HEK293 (cell line): ENCODE data around the gene WDFY2.

Experiments used
- BCL11A ChIP-seq: fragments of 450-650 bp; formaldehyde crosslinking; IDR thresholded peaks from 2 replicates; pipeline ENCODE4 v1.5.1; 2016; ENCODE audit warnings: low read depth, missing biosample characterization, missing genetic modification characterization
- BCL6B ChIP-seq: fragments of 450-650 bp; formaldehyde crosslinking; IDR thresholded peaks from 2 replicates; pipeline ENCODE4 v1.5.1; 2017; ENCODE audit warnings: missing biosample characterization, missing genetic modification characterization
- EGR2 ChIP-seq: fragments of 450-650 bp; formaldehyde crosslinking; IDR thresholded peaks from 2 replicates; pipeline ENCODE4 v1.5.1; 2016; ENCODE audit warnings: low read depth, missing biosample characterization, missing genetic modification characterization
- GLIS1 ChIP-seq: fragments of 450-650 bp; formaldehyde crosslinking; IDR thresholded peaks from 2 replicates; pipeline ENCODE4 v1.5.1; 2016; ENCODE audit warnings: missing biosample characterization, missing genetic modification characterization
- KLF10 ChIP-seq: fragments of 450-650 bp; IDR thresholded peaks from 2 replicates; pipeline ENCODE4 v1.5.1; 2018; ENCODE audit warnings: missing biosample characterization, mild to moderate bottlenecking, missing genetic modification characterization
- PATZ1 ChIP-seq: fragments of 450-650 bp; formaldehyde crosslinking; IDR thresholded peaks from 2 replicates; pipeline ENCODE4 v1.5.1; 2016; ENCODE audit warnings: missing biosample characterization, missing genetic modification characterization
- PRDM1 ChIP-seq: fragments of 450-650 bp; formaldehyde crosslinking; IDR thresholded peaks from 2 replicates; pipeline ENCODE4; 2016; ENCODE audit warnings: missing biosample characterization, missing genetic modification characterization
- PRDM4 ChIP-seq: fragments of 450-650 bp; formaldehyde crosslinking; IDR thresholded peaks from 2 replicates; pipeline ENCODE4 v1.5.1; 2017; ENCODE audit warnings: missing biosample characterization, missing genetic modification characterization
- TRIM28 ChIP-seq: IDR thresholded peaks from 2 replicates; pipeline ENCODE4 v1.6.1; 2011; ENCODE audit warnings: low read length, control low read depth, borderline replicate concordance
- YY1 ChIP-seq: fragments of 450-650 bp; formaldehyde crosslinking; IDR thresholded peaks from 2 replicates; pipeline ENCODE4 v1.5.1; 2018; ENCODE audit warnings: missing biosample characterization, missing genetic modification characterization
- YY2 ChIP-seq: fragments of 450-650 bp; formaldehyde crosslinking; IDR thresholded peaks from 2 replicates; pipeline ENCODE4 v1.5.1; 2016; ENCODE audit warnings: missing biosample characterization, missing genetic modification characterization
- ZBTB11 ChIP-seq: fragments of 450-650 bp; formaldehyde crosslinking; conservative IDR thresholded peaks from 2 replicates; pipeline ENCODE4 v1.5.1; 2016; ENCODE audit warnings: low read depth, missing biosample characterization, missing genetic modification characterization
- ZEB2 ChIP-seq: fragments of 450-650 bp; formaldehyde crosslinking; IDR thresholded peaks from 2 replicates; pipeline ENCODE4 v1.5.1; 2016; ENCODE audit warnings: missing biosample characterization, missing genetic modification characterization
- ZNF112 ChIP-seq: fragments of 450-650 bp; formaldehyde crosslinking; IDR thresholded peaks from 2 replicates; pipeline ENCODE4 v1.5.0; 2017; ENCODE audit warnings: missing biosample characterization, missing genetic modification characterization
- ZNF169 ChIP-seq: fragments of 450-650 bp; formaldehyde crosslinking; IDR thresholded peaks from 2 replicates; pipeline ENCODE4 v1.5.1; 2016; ENCODE audit warnings: missing biosample characterization, missing genetic modification characterization
- ZNF214 ChIP-seq: fragments of 450-650 bp; formaldehyde crosslinking; IDR thresholded peaks from 2 replicates; pipeline ENCODE4 v1.5.1; 2017; ENCODE audit warnings: missing biosample characterization, mild to moderate bottlenecking, missing genetic modification characterization, borderline replicate concordance
- ZNF37A ChIP-seq: fragments of 450-650 bp; IDR thresholded peaks from 2 replicates; pipeline ENCODE4 v1.5.1; 2018; ENCODE audit warnings: missing biosample characterization, missing genetic modification characterization
- ZNF449 ChIP-seq: fragments of 450-650 bp; formaldehyde crosslinking; IDR thresholded peaks from 2 replicates; pipeline ENCODE4 v1.5.1; 2017; ENCODE audit warnings: missing biosample characterization, mild to moderate bottlenecking, missing genetic modification characterization, moderate library complexity
- ZNF596 ChIP-seq: fragments of 450-650 bp; IDR thresholded peaks from 2 replicates; pipeline ENCODE4 v1.5.0; 2018; ENCODE audit warnings: missing biosample characterization, mild to moderate bottlenecking, missing genetic modification characterization, moderate library complexity
- ZNF600 ChIP-seq: fragments of 450-650 bp; formaldehyde crosslinking; IDR thresholded peaks from 2 replicates; pipeline ENCODE4 v1.5.1; 2016; ENCODE audit warnings: missing biosample characterization, missing genetic modification characterization
- ZNF621 ChIP-seq: fragments of 450-650 bp; formaldehyde crosslinking; IDR thresholded peaks from 2 replicates; pipeline ENCODE4 v1.5.1; 2017; ENCODE audit warnings: missing biosample characterization, missing genetic modification characterization
- ZNF623 ChIP-seq: fragments of 450-650 bp; formaldehyde crosslinking; IDR thresholded peaks from 2 replicates; pipeline ENCODE4 v1.5.1; 2016; ENCODE audit warnings: missing biosample characterization, missing genetic modification characterization
- ZNF692 ChIP-seq: fragments of 450-650 bp; formaldehyde crosslinking; IDR thresholded peaks from 2 replicates; pipeline ENCODE4 v1.5.1; 2016; ENCODE audit warnings: missing biosample characterization, missing genetic modification characterization
- ZNF704 ChIP-seq: fragments of 450-650 bp; formaldehyde crosslinking; IDR thresholded peaks from 2 replicates; pipeline ENCODE4 v1.5.1; 2016; ENCODE audit warnings: missing biosample characterization, missing genetic modification characterization
- ZNF747 ChIP-seq: fragments of 450-650 bp; formaldehyde crosslinking; IDR thresholded peaks from 2 replicates; pipeline ENCODE4 v1.5.1; 2016; ENCODE audit warnings: missing biosample characterization, missing genetic modification characterization
- ZNF76 ChIP-seq: fragments of 450-650 bp; formaldehyde crosslinking; IDR thresholded peaks from 2 replicates; pipeline ENCODE4; 2016; ENCODE audit warnings: low read depth, missing biosample characterization, missing genetic modification characterization, borderline replicate concordance

The WDFY2 gene

GRCh38 chr13:51541809-51542258 lies 42.4 kb upstream of the WDFY2 start (continued):
- 0 out of 2 replicates have a peak, but pooled peaks have one; percentile 10 for TF ChIP-seq ZNF600 (tag by site-specific recombination)
- no peak for TF ChIP-seq ZNF76 (tag by site-specific recombination)
- no peak for TF ChIP-seq ZNF37A (tag by site-specific recombination)
- TF ChIP-seq ZNF449 (tag by site-specific recombination), result no peak
- no peak for TF ChIP-seq ZNF621 (tag by site-specific recombination)
- no peak for TF ChIP-seq EGR2 (tag by site-specific recombination)
- TF ChIP-seq GLIS1 (tag by site-specific recombination), result peak; percentile 79
- TF ChIP-seq PRDM1 (tag by site-specific recombination), result peak; percentile 70
- TF ChIP-seq YY2, result no peak
- TF ChIP-seq ZNF704, result no peak
- no peak for TF ChIP-seq TRIM28
- TF ChIP-seq ZNF214 (tag by site-specific recombination), result no peak
- TF ChIP-seq BCL11A (tag by site-specific recombination), result no peak
- TF ChIP-seq ZBTB11 (tag by site-specific recombination), result no peak
- no peak for TF ChIP-seq ZNF112
- TF ChIP-seq ZNF169 (tag by site-specific recombination), result no peak
- TF ChIP-seq YY1 (tag by site-specific recombination), result no peak
- no peak for TF ChIP-seq ZNF623 (tag by site-specific recombination)
- no peak for TF ChIP-seq ZNF596 (tag by site-specific recombination)
- TF ChIP-seq BCL6B, result no peak
- 0 out of 2 replicates have a peak, but pooled peaks have one; percentile 17 for TF ChIP-seq PATZ1 (tag by site-specific recombination)
- no peak for TF ChIP-seq PRDM4 (tag by site-specific recombination)
- TF ChIP-seq ZEB2 (tag by site-specific recombination), result no peak
- no peak for TF ChIP-seq ZNF747 (tag by site-specific recombination)
- TF ChIP-seq KLF10, result 0 out of 2 replicates have a peak, but pooled peaks have one; percentile 25
- TF ChIP-seq ZNF692, result no peak
